LNCaP clone FGC (cell line): Measurements from ENCODE around the gene MEIS2.

Source experiments
- DNase-seq: peaks from one replicate; pipeline ENCODE4 v3.0.0-alpha.2; 2011; ENCODE audit warnings: low read depth
- H3K4me3 ChIP-seq: 2 replicates; pipeline ENCODE4 v1.5.1; 2011; ENCODE audit warnings: mild to moderate bottlenecking, low read depth, low read length, control low read depth
- TF ChIP-seq, protein P1 (sequence below): IDR thresholded peaks from 2 replicates; pipeline ENCODE4 v1.5.1; 2012; ENCODE audit warnings: mild to moderate bottlenecking; ENCODE audit not compliant: control insufficient read depth, insufficient read depth; ENCODE audit errors: extremely low read depth

MEIS2 gene

DNA sequence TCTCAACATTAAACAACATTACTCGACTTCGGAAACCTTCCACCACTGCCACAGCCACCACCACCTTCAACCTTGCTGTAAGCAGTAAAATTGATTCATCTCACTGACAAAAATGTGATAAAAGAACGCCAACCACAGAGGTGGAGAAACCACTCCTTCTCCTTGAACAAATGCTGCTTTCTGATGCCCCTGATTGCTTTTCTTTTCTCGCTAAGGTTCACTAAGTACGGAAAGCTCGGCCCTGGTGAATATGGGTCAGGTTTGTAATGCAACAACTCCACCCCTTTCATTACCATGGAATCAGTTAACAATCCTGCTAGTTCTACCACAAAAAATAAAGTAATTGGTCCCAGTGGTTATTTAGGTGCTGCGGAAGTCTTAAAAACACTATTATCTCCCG is 44.9 kb downstream of the MEIS2 start:
- no peak overlapping the region for H3K4me3 ChIP-seq
- no peak for DNase-seq
- TF ChIP-seq, protein P1, sequence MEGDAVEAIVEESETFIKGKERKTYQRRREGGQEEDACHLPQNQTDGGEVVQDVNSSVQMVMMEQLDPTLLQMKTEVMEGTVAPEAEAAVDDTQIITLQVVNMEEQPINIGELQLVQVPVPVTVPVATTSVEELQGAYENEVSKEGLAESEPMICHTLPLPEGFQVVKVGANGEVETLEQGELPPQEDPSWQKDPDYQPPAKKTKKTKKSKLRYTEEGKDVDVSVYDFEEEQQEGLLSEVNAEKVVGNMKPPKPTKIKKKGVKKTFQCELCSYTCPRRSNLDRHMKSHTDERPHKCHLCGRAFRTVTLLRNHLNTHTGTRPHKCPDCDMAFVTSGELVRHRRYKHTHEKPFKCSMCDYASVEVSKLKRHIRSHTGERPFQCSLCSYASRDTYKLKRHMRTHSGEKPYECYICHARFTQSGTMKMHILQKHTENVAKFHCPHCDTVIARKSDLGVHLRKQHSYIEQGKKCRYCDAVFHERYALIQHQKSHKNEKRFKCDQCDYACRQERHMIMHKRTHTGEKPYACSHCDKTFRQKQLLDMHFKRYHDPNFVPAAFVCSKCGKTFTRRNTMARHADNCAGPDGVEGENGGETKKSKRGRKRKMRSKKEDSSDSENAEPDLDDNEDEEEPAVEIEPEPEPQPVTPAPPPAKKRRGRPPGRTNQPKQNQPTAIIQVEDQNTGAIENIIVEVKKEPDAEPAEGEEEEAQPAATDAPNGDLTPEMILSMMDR: no peak

DNA sequence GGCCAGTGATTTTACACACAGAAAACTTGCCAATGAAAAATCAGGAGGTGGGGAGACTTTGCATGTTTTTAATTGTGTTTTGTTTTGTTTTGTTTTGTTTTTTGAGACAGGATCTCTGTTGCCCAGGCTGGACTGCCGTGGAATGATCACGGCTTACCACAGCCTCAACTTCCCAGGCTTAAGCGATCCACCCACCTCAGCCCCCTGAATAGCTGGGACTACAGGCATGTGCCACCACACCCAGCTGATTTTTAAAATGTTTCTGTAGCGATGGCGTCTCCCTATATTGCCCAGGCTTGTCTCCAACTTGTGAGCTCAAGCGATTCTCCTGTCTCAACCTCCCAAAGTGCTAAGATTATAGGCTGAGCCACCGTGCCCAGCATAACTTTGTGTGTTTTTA is 46.0 kb downstream of the MEIS2 start:
- TF ChIP-seq, protein P1: no peak
- DNase-seq: no peak
- H3K4me3 ChIP-seq: no peak overlapping the region

DNA sequence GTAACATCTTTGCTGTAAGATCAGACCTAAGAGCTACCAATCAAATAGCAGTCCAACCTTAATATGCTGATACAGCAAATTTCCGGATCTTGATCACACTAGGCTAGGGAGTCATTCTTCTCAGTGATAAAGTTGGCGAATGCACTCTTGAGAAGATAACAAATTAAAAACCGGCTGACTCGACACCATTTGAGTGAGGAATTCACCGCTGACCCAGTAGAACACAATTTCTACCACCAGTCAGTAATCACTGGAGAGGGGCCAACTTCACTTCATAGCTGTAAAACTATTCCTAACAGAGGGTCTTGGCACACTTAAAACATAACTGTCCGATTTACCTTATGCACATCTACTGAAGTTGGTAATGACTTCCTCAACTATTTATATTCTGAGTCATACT is 47.2 kb downstream of the MEIS2 start:
- no peak overlapping the region for H3K4me3 ChIP-seq
- no peak for DNase-seq
- TF ChIP-seq, protein P1: no peak

DNA sequence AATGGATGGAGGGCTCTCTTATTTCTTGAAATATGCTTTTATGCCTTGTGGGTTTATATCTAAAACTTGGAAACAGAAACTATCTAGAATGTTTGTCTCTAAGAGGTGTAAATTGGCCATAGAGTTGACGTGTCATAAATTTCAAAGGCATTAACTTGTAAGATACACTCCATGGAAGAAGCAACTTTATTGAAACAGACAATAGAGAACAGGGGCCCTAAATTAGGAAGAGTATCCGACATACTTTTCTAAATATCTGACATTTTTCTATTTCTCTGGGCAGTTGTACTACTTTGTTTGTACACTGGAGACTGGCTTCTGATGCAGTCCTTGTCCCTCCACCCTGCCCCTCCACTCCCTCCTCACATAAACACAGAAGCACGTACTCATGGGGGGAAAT is 50.0 kb downstream of the MEIS2 start:
- TF ChIP-seq, protein P1: no peak
- no peak for DNase-seq
- H3K4me3 ChIP-seq: no peak overlapping the region

DNA sequence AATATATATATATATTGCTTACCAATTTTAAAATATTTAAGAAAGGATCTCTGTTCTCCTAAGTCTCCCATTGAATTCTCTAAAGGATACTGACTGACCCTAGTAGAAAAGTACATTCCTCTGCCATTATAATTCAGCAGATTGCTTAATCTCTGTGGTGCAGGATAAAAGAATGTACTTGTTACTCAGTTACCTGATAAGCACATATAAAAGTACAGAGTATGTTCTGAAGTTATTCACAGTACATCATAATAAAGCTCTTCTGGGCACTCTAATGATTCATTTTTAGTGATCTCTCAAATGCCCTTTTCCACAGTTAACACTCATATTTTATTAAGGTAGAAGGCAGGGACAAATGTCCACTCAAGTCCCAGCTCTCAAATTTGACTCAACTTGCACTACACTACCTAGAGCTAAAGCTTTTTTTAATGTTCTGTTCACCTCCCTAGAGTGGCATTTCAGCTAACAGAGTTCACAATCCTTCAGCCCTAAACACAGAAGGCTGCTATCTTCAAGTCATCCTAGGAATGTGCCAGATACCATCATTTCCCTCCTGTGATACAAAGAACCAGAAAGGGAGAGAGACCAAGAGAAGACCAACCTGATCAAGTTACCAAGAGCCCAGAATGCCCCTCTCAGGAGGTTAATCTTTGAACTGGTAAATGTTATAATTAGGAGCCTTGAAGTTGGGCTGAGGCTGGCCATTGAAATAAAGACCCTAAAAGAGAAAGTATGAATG is 53.3 kb downstream of the MEIS2 start:
- no peak for DNase-seq
- no peak overlapping the region for H3K4me3 ChIP-seq
- TF ChIP-seq, protein P1: no peak

DNA sequence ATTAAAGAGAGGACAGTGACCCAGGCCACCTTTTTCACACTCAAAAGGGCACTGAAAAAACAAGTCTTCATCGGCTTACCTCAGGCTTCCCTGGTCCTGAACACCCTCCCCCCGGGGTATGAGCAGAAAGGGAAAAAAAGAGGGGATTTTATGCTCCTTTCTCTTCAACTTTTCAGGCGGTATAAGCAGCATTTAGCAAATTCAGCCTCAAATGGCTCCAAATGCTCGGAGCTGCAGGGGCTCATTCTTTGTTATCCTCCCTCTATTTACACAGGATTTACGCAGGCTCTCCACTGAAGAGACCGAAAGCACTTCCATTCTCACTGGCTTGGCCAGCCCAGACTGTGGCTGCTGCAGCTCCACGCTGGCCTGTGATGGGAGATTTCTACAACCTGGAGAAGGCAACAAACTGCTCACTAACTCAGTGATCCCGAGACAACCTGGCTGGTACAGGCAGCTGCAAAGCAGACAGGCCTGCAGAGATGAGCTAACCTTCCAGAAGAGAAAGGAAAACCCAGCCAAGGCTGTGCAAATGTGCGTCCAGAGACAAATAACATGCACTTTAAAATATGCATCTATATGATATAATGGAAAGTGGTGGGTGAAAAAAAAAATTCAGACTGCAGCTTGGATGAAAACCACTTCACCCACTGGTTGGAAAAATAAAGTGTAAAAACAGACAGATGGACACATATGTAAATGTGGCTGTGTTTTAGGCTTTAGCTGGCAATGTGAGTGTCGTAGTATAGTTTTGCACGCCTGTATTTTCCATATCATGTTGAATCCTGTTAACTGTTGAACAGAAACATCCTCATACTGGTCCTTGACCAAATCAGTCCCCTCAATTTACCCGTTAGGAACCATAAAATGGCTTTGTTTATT is 54.2 kb downstream of the MEIS2 start:
- no peak for DNase-seq
- no peak overlapping the region for H3K4me3 ChIP-seq

More for the DNA sequence above, 54.2 kb downstream of the MEIS2 start:
- TF ChIP-seq, protein P1: no peak
